ENCODE data around the gene RAD51D.
A peak's percentile ranks its signal among the peaks of the same experiment; 100 is the strongest.

Gene RAD51D

DNA sequence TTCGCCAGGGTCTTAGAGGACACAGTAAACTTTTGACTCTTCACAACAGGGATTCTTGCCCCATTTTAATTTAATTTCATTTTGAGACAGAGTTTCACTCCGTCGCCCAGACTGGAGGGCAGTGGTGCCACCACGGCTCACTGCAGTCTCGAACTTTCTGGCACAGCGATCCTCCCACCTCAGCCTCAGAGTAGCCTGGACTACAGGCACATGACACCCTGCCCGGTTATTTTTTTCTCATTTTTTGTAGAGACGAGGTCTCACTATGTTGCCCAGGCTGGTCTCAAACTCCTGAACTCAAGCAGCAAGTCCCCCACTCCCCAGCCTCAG is 22.8 kb upstream of the RAD51D start:
- Histone ChIP-seq H4K91ac (ENCODE audit: low read depth, low read length, poor library complexity) (no peak overlapping the region), H2BK15ac (ENCODE audit: low read length) (no peak overlapping the region), H3K4me2 (ENCODE audit: insufficient read depth, low read length, poor library complexity, severe bottlenecking) (no peak overlapping the region), H3K9ac (ENCODE audit: low read depth, low read length, poor library complexity) (no peak overlapping the region), H2BK5ac (ENCODE audit: low read length) (no peak overlapping the region), H3K36me3 (replicated peaks in 1 of 2; ENCODE audit: control insufficient read depth in 2 of 2, insufficient read depth in 2 of 2, low read length in 2 of 2) (peaks cover 18 to 28% of the 10 kb centered on the region in 2 donors), H3K4me1 (ENCODE audit: control insufficient read depth in 2 of 2, insufficient read depth in 1 of 2, low read depth in 1 of 2, low read length in 2 of 2) (no peaks in the 10 kb centered on the region), H2BK12ac (ENCODE audit: low read length) (no peak overlapping the region), H3K9me3 (replicated peaks in 1 of 2; ENCODE audit: control insufficient read depth in 2 of 2, insufficient read depth in 1 of 2, low read depth in 1 of 2, low read length in 2 of 2) (no peaks in the 10 kb centered on the region), H3K14ac (ENCODE audit: low read length) (no peak overlapping the region), H2BK120ac (ENCODE audit: low read depth, low read length) (no peak overlapping the region), H3K4ac (ENCODE audit: low read length) (no peak overlapping the region), H4K8ac (ENCODE audit: low read depth, low read length) (no peak overlapping the region), H3K23ac (ENCODE audit: low read depth, low read length, poor library complexity) (no peak overlapping the region), H3K79me1 (ENCODE audit: low read depth, low read length) (no peaks in the 10 kb centered on the region), H3K18ac (ENCODE audit: low read length) (peak overlapping the region; percentile 57), H3K4me3 (ENCODE audit: low read length in 2 of 2) (peak overlapping the region in 1 of 2 donors; percentile 94), H2AK5ac (ENCODE audit: low read depth, low read length) (peak overlapping the region; percentile 34), H3K27ac (replicated peaks; ENCODE audit: low read length) (no peak overlapping the region), H3K27me3 (ENCODE audit: control insufficient read depth in 3 of 3, insufficient read depth in 3 of 3, low read depth in 1 of 3, low read length in 3 of 3) (peaks cover 0 to 12% (median 0%) of the 10 kb centered on the region in 3 experiments), H2AFZ (ENCODE audit: low read length) (peak overlapping the region; percentile 95)
- DNase-seq (ENCODE audit: low spot score): no peak
- WGBS, 2 donors (ENCODE audit: extremely low coverage in 2 of 2, insufficient read length in 2 of 2, insufficient replicate concordance in 1 of 2): no CpG with 5 or more reads among the region's 8 CpGs

DNA sequence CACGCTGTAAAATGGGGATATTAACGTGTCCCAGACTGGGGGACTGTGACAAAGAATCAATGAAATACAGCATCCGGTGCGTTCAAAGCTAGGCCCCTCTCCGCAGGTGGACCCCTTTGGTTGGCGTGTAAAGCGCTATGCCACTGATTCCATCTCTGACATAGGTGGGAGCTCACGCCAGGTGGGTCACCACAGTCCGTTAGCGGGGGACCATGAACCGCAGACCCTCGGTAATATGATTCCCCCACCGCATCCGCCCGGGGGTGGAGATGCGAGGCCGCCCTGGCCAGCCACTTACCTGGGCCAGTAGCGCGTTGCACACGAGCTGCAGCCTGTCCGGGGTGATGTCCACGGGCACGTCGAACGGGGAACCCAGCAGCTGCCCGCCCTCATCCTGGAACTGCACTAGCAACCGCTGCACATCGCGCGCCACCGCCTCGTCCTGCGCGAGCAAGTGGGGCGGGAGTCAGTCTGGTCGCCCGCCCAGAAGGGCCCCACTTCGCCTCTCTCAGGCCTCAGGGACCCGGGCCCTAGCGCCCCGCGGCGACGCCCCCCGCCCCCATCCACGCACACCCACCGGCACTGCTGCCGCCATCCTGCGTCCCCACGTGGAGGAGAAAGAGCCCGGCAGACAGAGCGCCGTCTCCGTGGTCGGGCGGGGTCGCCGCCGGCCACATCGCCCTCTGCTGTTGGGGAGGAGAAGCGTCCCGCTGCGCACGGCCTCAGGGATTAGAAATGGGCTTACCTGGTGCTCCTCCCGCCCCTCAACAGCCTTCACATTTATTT is 22.2 kb upstream of the RAD51D start, which contains the start of gene NLE1:
Gene NLE1 (minus strand): TSS at position 623 of the 786 bp plus-strand sequence. CDS start 28 bp downstream, at position 595.
- Histone ChIP-seq H3K14ac (ENCODE audit: low read length) (peak within 1 kb of the TSS; percentile 85), H3K4me1 (ENCODE audit: control insufficient read depth in 2 of 2, insufficient read depth in 1 of 2, low read depth in 1 of 2, low read length in 2 of 2) (no peaks in the 10 kb centered on the region), H2BK120ac (ENCODE audit: low read depth, low read length) (peak within 1 kb of the TSS; percentile 62), H3K4me3 (ENCODE audit: low read length in 2 of 2) (peak within 1 kb of the TSS; percentile 90 to 94), H3K9me3 (replicated peaks in 1 of 2; ENCODE audit: control insufficient read depth in 2 of 2, insufficient read depth in 1 of 2, low read depth in 1 of 2, low read length in 2 of 2) (no peaks in the 10 kb centered on the region), H3K23ac (ENCODE audit: low read depth, low read length, poor library complexity) (peak within 1 kb of the TSS; percentile 98), H2BK5ac (ENCODE audit: low read length) (no peak within 1 kb of the TSS), H4K91ac (ENCODE audit: low read depth, low read length, poor library complexity) (peak within 1 kb of the TSS; percentile 65), H2BK15ac (ENCODE audit: low read length) (no peak within 1 kb of the TSS), H3K27ac (replicated peaks; ENCODE audit: low read length) (no peak within 1 kb of the TSS), H3K36me3 (replicated peaks in 1 of 2; ENCODE audit: control insufficient read depth in 2 of 2, insufficient read depth in 2 of 2, low read length in 2 of 2) (peaks cover 24 to 33% of the 10 kb centered on the region in 2 donors), H3K4me2 (ENCODE audit: insufficient read depth, low read length, poor library complexity, severe bottlenecking) (peak within 1 kb of the TSS; percentile 66), H2AK5ac (ENCODE audit: low read depth, low read length) (peak within 1 kb of the TSS; percentile 34), H2AFZ (ENCODE audit: low read length) (peak within 1 kb of the TSS; percentile 95), H4K8ac (ENCODE audit: low read depth, low read length) (no peak within 1 kb of the TSS), H3K27me3 (ENCODE audit: control insufficient read depth in 3 of 3, insufficient read depth in 3 of 3, low read depth in 1 of 3, low read length in 3 of 3) (peaks cover 0 to 6% (median 0%) of the 10 kb centered on the region in 3 experiments), H2BK12ac (ENCODE audit: low read length) (peak within 1 kb of the TSS; percentile 91), H3K4ac (ENCODE audit: low read length) (no peak within 1 kb of the TSS), H3K18ac (ENCODE audit: low read length) (peak within 1 kb of the TSS; percentile 93), H3K79me1 (ENCODE audit: low read depth, low read length) (no peaks in the 10 kb centered on the region), H3K9ac (ENCODE audit: low read depth, low read length, poor library complexity) (peak within 1 kb of the TSS; percentile 98)
- no CpG with 5 or more reads among the region's 65 CpGs for WGBS, 2 donors (ENCODE audit: extremely low coverage in 2 of 2, insufficient read length in 2 of 2, insufficient replicate concordance in 1 of 2)
- DNase-seq (ENCODE audit: low spot score): peak; percentile 80

- no CpG with 5 or more reads among the region's 6 CpGs for WGBS, 2 donors (ENCODE audit: extremely low coverage in 2 of 2, insufficient read length in 2 of 2, insufficient replicate concordance in 1 of 2)
- no peak overlapping the region for H2BK120ac ChIP-seq (ENCODE audit: low read depth, low read length)
- peaks cover 52 to 70% of the 10 kb centered on the region in 2 donors for H3K36me3 ChIP-seq (replicated peaks in 1 of 2; ENCODE audit: control insufficient read depth in 2 of 2, insufficient read depth in 2 of 2, low read length in 2 of 2)
- no peak overlapping the region for H4K8ac ChIP-seq (ENCODE audit: low read depth, low read length)
- no peak overlapping the region for H2AK5ac ChIP-seq (ENCODE audit: low read depth, low read length)
- no peaks in the 10 kb centered on the region for H3K4me1 ChIP-seq (ENCODE audit: control insufficient read depth in 2 of 2, insufficient read depth in 1 of 2, low read depth in 1 of 2, low read length in 2 of 2)
- H2BK12ac ChIP-seq (ENCODE audit: low read length): no peak overlapping the region
- no peak overlapping the region for H3K14ac ChIP-seq (ENCODE audit: low read length)
- no peak overlapping the region for H4K91ac ChIP-seq (ENCODE audit: low read depth, low read length, poor library complexity)
- no peak overlapping the region for H3K4ac ChIP-seq (ENCODE audit: low read length)
- no peaks in the 10 kb centered on the region for H3K9me3 ChIP-seq (replicated peaks in 1 of 2; ENCODE audit: control insufficient read depth in 2 of 2, insufficient read depth in 1 of 2, low read depth in 1 of 2, low read length in 2 of 2)
- DNase-seq (ENCODE audit: low spot score): no peak
- no peak overlapping the region for H2BK5ac ChIP-seq (ENCODE audit: low read length)
- H2BK15ac ChIP-seq (ENCODE audit: low read length): no peak overlapping the region
- H3K9ac ChIP-seq (ENCODE audit: low read depth, low read length, poor library complexity): no peak overlapping the region
- H3K23ac ChIP-seq (ENCODE audit: low read depth, low read length, poor library complexity): no peak overlapping the region
- no peaks in the 10 kb centered on the region for H3K27me3 ChIP-seq (ENCODE audit: control insufficient read depth in 3 of 3, insufficient read depth in 3 of 3, low read depth in 1 of 3, low read length in 3 of 3)
- H3K79me1 ChIP-seq (ENCODE audit: low read depth, low read length): no peaks in the 10 kb centered on the region
- H2AFZ ChIP-seq (ENCODE audit: low read length): no peak overlapping the region
- H3K4me2 ChIP-seq (ENCODE audit: insufficient read depth, low read length, poor library complexity, severe bottlenecking): no peak overlapping the region
- no peak overlapping the region for H3K4me3 ChIP-seq (ENCODE audit: low read length in 2 of 2)
- no peak overlapping the region for H3K27ac ChIP-seq (replicated peaks; ENCODE audit: low read length)
- H3K18ac ChIP-seq (ENCODE audit: low read length): no peak overlapping the region
Measured at GRCh38 chr17:35138218-35138617, 18.6 kb upstream of the RAD51D start.

DNA sequence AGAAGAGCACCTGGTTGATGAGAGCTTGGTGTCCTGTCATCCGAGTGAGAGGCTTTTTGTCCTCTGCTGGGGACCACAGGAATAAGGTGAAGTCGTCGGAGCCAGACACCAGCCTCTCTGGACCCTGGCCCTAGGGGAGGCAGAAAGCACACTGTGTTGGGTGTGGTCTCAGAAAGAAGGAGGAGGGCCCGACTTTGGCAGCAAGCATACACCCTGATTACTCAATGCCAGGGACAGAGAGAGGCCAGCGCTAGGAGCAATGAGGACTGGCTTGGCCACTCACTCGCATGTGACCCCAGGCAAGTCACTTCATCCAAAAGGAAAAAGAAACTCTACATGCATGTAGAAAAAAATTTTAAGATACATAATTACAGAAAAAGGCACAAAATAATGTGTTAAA is 15.7 kb upstream of the RAD51D start:
- Histone ChIP-seq H3K27ac (replicated peaks; ENCODE audit: low read length) (no peak overlapping the region), H3K36me3 (replicated peaks in 1 of 2; ENCODE audit: control insufficient read depth in 2 of 2, insufficient read depth in 2 of 2, low read length in 2 of 2) (peaks cover 69 to 99% of the 10 kb centered on the region in 2 donors), H3K4ac (ENCODE audit: low read length) (no peak overlapping the region), H2BK15ac (ENCODE audit: low read length) (no peak overlapping the region), H3K9ac (ENCODE audit: low read depth, low read length, poor library complexity) (no peak overlapping the region), H3K14ac (ENCODE audit: low read length) (no peak overlapping the region), H3K4me3 (ENCODE audit: low read length in 2 of 2) (no peak overlapping the region), H2BK5ac (ENCODE audit: low read length) (no peak overlapping the region), H2BK120ac (ENCODE audit: low read depth, low read length) (no peak overlapping the region), H3K4me1 (ENCODE audit: control insufficient read depth in 2 of 2, insufficient read depth in 1 of 2, low read depth in 1 of 2, low read length in 2 of 2) (no peaks in the 10 kb centered on the region), H4K91ac (ENCODE audit: low read depth, low read length, poor library complexity) (no peak overlapping the region), H2AFZ (ENCODE audit: low read length) (no peak overlapping the region), H3K4me2 (ENCODE audit: insufficient read depth, low read length, poor library complexity, severe bottlenecking) (no peak overlapping the region), H3K9me3 (replicated peaks in 1 of 2; ENCODE audit: control insufficient read depth in 2 of 2, insufficient read depth in 1 of 2, low read depth in 1 of 2, low read length in 2 of 2) (no peaks in the 10 kb centered on the region), H2AK5ac (ENCODE audit: low read depth, low read length) (no peak overlapping the region), H3K18ac (ENCODE audit: low read length) (no peak overlapping the region), H2BK12ac (ENCODE audit: low read length) (no peak overlapping the region), H3K23ac (ENCODE audit: low read depth, low read length, poor library complexity) (no peak overlapping the region), H3K79me1 (ENCODE audit: low read depth, low read length) (no peaks in the 10 kb centered on the region), H3K27me3 (ENCODE audit: control insufficient read depth in 3 of 3, insufficient read depth in 3 of 3, low read depth in 1 of 3, low read length in 3 of 3) (no peaks in the 10 kb centered on the region), H4K8ac (ENCODE audit: low read depth, low read length) (no peak overlapping the region)
- WGBS, 2 donors (ENCODE audit: extremely low coverage in 2 of 2, insufficient read length in 2 of 2, insufficient replicate concordance in 1 of 2): no CpG with 5 or more reads among the region's 6 CpGs
- no peak for DNase-seq (ENCODE audit: low spot score)

All from neuronal stem cell (in vitro differentiated cells).